ENCODE results near the gene DDRGK1.
A peak's percentile ranks its signal among the peaks of the same experiment; 100 is the strongest.

The DDRGK1 gene

DNA sequence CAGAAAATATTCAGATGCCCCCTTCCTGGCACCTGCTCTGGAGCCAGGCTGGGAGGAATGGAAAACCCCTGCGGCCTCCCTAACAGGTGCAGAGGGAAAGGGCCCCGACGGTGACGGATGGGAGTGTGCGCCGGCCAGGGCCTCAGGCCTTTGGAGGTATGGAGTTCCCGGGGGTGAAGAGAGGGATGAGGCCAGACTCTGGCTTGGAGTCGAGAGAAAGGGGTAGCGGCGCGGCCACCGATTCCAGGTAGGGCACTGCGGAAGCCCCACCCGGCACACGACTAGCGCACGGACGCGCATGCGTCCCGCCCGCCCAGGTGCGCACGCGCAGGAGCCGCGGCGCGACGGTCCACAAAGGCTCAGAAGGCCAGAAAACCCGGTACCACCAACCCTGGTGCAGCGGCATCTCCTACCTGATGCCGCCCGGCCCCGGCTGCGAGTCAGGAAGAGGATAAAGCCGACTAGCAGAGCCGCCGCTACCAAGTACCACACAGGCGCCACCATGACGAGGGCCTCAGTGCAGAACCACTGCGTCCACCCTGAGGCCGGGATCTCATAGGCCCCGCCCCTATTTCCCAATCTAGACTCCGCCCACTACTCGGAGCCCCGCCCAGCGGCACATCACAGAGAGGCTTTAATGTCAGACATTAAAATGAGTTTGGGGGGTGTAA, at the start of gene DDRGK1:
TSS of gene DDRGK1 (minus strand) at position 559 of the 671 bp plus-strand sequence. CDS start at position 504, 55 bp downstream.
- peak; percentile 84 for DNase-seq

DNA sequence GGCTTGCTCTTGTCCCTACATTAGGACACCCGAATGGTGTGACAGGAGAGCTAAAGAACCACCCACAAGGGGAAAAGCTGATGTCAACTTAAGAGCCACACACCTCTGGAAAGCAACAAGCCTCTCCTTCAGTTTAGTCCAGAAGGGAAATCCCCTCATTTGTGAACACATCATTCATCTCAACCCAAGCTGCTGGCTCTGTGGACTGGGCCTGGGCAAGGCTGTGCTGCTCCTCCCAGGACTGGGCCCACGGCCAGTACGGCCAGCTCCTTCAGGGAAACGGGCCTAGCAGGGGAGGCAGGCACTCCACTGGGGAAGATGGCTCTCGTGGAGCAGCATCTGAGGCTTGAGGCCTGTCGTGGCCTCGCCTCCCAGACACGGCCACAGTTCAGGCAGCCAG, 47.3 kb upstream of the DDRGK1 start:
- DNase-seq = no peak

DNA sequence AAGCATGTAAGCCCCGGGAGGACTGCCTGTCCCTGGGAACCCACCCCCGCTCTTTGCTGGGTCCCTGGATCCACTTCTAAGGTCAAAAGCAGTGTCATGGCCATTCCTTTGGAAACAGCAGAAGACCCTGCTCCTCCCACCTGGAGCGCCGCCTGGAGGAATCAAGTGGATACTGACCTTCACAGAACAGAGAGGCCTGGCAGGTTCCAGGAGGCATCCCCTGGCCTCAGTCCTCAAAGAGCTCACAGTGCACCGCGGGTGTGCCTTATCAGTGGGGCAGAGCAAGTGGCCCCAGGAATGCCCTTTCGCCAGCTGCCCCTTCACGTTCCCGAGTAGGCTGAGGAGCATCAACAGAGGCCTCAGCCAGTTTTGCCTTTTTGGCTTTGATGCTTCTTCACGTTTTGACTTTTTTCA, 45.6 kb upstream of the DDRGK1 start:
- no peak for DNase-seq

DNA sequence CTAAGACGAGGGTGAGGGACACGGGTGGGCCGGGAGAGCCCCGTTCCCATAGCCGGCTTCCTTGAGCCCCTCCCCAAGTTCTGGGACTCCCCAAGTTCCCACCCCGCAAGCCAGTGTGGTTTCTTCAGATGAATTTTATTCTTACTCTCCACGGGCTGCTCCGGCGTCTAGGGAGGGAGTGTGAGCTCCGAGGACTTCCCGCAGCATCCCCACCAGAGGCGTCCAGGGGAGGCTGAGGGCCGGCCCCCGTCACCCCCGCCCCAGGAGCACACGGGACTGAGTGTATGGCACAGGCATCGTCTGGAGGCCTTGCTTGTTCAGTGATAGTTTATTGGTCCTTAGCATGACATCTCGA, 44.5 kb upstream of the DDRGK1 start:
- DNase-seq = no peak

DNA sequence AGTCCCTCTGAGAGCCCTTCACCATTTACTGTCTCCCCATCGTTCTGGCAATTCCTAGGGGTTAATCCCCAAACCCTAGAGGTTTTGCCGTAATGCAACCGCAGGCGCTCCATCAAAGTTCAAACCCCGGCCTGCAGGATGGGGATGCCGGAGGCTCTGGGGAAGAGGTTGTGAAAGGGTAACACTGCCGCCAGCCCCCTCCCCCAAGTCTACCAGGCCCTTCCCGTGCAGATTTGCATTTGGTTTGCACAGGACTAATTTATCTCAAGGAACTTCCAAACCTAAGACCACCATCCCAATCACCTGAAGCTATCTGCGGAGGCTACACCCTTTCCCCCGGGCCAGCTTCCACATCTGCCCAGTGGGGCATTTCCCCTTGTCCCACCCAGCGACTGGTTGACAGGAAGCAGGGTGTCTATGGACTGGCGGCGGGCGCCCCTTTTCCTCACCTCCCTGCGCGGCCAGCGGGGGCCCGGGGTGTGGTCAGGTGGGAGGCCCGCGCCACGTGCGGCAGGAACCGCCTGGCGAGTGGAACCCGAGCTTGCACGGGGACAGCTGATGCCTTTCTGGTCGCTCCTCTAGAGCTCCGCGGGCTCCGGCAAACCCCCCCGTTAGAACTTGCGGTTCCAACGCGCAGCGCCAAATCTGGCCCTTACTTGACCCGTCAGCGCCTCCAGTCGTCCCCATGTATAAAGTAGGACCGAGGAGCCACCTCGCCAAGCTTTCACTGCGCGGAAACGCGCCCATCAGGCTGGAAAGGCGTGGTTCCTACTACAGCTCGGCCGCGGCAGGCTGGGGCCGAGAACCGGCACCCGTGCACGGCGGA, 43.9 kb upstream of the DDRGK1 start:
- no peak for DNase-seq

DNA sequence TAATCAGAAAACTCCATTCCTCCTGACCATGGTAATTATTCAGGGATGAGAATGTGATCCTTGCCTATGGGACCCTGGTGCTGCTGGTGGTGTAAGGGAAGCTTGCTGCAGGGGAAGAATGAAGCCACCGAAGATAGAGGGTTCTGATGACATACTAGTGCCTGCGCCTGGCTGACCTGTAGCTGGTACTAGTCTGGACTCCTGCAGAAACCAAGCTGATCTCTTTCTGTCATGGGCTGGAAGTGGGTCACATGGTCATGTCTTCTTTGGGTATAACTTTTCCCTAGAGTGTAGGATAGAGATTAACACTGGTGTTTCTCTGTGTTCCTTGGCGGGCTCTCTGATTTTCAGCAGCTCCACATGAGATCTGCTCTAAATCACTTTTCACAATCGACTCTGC, 43.2 kb upstream of the DDRGK1 start:
- DNase-seq = no peak

DNA sequence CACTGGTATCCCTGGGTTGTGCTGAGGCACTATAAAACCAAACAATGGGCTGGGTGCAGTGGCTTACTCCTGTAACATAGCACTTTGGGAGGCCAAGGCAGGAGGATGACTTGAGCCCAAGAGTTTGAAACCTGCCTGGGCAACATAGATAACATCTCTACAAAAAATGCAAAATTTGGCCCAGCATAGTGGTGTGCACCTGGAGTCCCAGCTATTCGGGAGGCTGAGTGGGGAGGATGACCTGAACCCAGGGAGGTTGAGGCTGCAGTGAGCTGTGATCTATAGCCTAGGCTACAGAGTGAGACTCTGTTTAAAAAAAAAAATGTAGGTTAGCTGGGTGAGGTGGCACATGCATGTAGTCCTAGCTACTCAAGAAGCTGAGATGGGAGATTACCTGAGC, 42.2 kb upstream of the DDRGK1 start:
- DNase-seq = no peak

DNA sequence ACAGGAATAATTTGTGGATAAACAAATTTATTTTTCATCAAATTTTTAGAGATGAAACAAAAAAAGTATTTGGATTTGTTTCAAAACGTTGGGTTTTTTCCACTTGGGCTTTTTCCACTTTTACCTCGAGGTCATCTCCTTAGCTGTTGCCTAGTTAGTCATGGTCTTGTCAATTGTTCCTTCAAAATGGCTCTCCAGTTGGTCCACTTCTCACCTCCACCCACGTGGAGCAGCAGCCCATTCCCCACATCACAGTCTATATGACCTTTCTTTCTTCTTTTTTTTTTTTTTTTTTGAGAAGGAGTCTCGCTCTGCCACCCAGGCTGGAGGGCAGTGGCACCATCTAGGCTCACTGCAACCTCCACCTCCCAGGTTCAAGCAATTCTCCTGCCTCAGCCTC, 41.2 kb upstream of the DDRGK1 start:
- no peak for DNase-seq

DNA sequence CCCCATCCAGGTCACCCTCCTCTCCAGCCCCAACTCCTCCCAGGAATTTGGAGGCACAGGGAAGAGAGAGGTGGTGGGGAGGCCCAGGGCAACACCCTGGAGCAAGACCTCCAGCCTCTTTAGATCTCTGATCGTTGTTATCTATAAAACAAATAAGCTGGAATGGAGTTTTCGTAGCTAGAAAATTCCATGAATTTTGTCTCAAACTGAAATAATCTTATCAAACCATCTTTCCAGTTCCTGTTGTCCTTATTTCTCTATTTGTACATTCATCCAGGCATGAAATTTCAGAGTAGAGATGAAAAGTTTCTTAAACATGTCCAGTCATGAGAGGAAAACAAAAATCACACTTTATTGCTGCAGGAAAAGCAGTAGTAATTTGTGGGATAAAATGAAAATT, 40.7 kb upstream of the DDRGK1 start:
- DNase-seq = no peak

DNA sequence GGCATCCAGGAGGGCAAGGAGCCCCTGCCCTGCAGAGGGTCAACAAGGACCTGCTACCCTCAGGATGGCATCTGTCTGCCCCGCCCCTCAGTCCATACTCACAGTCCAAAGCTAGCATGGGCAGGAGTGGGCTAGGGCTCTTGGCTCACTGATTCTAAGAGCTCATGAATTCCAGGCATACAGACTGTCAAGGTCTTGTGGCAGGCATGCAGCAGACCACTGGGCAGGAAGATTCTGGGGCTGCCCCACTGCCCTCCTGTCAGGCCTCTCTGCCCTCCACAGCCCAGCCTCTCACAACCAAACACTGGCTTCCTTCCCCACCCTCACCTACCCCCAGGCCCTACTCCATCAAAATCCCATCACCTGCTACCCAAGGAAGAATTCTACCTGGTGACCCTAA, 40.1 kb upstream of the DDRGK1 start:
- no peak for DNase-seq

DNA sequence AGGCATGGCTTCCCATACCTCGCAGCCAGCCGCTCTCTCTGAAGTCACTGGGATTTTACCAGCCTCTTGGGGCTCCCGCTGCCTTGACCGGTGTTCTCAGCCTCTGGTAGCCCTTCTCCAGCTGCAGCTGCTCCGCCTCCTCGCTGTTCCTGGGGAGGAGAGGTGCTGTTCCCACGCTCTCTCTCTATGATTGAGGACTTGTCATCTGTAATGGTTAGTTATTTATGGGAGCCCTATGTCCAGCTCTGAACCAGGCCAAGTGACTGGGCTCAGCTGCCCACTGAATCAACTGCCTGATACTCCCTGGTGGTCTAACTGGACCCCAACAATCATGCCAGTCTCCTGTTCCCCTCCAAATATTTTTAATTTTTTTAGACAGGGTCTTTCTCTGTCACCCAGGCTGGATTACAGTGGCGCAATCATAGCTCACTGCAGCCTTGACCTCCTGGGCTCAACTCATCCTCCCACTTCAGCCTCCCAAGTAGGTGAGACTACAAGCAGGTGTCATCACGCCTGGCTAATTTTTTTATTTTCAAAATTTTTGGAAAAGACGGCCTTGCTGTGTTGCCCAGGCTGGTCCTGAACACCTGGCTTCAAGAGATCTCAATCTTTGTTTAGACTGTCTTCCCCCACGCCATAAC, 39.4 kb upstream of the DDRGK1 start:
- no peak for DNase-seq

DNA sequence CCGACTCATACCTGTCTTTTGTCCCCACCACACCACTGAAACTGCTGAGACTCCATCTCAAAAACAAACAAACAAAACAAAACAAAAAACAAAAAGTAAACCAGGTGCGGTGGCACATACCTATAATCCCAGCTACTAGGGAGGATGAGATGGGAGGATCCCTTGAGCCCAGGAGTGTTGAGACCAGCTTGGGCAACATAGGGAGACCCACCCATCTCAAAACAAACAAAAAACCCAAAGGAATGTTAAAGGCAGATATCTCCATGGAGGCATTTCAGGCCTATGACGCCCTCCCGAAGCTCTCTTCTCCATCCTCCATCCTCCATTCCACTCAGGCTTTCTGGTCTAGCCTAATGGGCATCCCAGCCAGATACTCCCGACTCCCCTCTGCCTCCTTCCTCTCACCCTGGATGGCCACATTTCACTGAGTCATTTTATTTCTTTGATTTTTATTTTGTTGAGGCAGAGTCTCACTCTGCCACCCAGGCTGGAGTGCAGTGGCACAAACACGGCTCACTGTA, 37.8 kb upstream of the DDRGK1 start:
- DNase-seq = no peak

DNA sequence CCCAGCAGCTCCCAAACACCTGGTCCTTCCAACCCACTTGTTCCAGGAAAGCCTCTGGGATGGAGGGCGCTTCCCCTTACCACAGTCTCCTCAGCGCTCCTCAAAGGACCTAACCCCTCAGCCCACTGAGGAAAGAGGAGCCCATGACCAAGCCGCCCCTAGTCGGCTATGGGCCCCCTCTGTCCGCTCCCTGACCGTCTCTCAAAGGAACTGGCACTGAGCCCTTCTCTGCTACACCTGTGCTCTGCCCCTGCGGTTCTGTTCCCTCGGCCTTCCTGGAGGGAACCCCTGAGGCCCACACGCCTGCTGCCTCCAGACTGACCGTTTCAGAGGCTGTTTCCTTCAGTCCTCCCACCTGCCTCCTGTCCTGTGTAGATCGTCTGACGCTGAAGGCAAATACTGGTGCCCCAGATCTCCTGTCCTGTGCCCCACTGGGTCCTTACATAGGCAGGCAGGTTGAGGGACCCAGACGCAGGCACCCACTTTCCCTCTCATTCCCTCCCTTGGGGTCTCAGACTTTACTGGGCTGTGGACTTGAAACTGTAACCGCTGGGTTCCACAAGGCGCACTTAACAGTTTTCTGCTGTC, 36.4 kb upstream of the DDRGK1 start:
- DNase-seq = no peak

DNA sequence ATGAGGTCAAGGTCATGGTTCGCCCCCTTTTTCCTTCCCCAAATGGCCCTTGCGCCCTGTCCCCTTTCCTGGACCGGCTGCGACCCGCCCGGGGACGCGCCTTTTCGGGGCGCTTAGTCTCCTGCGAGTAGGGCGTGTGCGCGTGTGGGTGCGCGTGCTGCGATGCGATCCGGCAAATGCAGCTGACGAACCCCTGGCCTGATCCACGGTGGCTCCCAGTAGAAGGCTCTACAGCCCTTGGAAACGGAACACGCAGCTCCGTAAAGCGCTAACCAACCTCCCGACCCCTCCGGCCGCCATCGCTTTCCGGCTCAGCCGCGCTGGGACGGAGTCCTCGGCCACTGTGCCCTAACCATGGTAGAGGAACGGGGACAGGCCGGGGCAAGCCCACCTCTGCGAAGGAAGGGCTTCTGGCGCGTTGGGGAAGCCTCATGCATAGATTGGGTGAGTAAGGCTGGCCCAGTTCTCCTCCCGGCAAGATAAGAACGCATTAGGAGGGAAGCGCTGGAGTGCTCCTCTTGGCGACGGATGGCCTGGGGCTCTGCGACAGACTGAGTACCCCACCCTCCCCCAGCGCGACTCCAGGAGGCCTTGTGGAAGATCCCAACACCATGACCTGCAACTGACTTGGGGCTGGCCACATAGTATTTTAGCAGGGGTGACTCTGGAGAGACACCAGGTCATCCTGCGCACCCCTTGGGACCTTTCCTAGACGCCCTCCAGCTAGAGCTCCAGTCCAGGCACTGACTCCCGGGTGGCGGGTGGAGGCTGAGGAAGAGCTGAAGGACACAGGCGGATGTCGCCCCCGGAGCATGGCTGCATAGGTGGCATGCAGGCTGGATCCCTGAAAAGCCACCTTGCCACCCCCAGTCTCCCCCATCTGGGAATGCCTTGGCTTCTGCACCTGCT, 35.6 kb upstream of the DDRGK1 start:
- DNase-seq = no peak

DNA sequence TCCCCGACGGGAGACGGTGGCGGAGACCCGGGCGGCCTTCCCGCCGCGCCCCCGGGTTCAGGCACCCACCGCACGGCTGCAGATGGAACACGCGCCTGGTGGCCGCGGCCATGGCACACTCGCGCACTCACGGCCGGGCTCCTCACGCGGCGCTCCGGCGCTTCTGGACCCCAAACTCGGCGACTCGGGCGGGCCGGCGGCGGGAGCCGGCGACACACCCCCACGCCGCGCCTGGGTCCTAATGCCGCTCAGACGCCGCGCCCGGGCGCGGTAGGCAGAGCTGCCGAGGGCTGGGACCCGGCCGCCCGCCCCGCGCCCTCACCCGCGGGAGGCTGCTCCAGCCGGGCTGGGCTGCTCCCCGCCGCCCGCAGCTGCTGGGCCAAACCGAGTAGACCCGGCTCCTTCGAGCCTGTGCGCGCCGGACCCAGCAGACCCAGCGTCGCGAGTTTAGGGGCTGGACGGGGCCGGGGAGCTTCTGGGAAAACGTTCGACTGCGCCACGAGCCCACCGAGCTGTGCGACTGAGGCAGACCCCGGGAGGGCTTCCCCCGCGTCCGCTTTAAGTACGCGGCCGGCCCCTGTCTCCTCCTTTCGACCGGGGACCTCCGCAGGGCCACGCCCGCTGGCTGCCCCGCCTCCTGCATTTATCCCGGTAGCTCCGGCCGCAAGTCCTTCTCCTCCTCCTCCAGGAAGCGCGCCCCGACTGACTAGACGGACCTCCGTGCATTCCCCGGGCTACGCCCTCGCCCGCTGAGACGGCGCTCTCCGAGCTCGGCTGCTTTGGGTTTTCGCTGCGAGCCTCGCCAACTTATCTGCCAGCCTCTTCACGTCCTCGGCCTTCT, 34.8 kb upstream of the DDRGK1 start, which contains the start of gene SLC4A11:
TSS of gene SLC4A11 (minus strand) at position 165 of the 841 bp plus-strand sequence. CDS start at position 112, 53 bp downstream.
- no peak for DNase-seq

DNA sequence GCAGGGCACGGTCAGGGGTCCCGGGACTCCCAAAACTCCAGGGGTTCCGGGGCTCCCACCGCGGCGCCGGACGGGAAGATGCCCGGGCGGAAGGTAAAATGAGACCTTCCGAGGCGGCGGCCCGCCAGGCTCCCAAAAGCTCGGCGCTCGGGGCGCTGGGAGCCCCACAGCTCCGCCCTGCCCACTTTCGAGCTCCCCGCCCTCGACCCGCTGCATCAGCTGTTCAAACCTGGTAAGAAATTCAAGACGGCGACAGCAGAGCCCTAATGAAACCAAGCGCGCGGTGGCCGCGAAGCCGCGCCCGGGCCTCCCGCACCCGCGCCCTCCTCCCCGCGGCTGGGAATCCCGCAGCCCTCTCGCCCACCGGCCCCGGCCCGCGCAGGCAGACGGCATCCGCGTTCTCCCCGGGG, 34.1 kb upstream of the DDRGK1 start:
- no peak for DNase-seq

DNA sequence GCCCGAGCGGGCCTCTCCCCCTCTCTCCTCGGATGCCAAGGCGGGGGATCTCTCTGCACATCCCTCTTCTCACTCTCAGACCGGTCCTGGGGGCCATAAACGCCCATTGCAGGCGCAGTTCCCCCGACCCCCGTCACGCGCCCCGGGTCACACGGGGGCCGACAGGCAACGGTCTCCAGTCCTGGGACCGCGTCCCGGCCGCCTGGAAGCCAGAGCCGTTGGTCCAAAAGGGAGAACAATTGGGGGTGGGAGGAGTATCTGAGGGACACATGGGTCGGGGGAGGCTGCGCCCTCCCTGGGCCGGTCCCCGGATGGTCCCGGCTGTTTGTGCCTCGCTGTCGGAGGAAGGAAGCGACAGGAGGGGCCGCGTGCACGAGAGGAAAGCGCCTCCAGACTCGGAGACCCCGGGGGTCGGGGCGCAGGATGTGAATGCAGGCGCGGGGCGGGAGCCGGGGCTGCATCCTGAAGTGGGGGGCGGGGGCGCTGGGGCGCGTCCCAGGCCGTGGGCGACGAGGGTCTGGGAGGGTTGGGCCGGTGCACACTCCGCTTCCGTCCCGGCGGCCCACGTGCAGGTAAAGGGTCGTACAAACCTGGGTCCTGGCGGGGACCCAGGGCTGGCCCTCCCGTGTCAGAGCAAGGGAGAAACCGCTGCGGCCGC, 33.6 kb upstream of the DDRGK1 start:
- no peak for DNase-seq

DNA sequence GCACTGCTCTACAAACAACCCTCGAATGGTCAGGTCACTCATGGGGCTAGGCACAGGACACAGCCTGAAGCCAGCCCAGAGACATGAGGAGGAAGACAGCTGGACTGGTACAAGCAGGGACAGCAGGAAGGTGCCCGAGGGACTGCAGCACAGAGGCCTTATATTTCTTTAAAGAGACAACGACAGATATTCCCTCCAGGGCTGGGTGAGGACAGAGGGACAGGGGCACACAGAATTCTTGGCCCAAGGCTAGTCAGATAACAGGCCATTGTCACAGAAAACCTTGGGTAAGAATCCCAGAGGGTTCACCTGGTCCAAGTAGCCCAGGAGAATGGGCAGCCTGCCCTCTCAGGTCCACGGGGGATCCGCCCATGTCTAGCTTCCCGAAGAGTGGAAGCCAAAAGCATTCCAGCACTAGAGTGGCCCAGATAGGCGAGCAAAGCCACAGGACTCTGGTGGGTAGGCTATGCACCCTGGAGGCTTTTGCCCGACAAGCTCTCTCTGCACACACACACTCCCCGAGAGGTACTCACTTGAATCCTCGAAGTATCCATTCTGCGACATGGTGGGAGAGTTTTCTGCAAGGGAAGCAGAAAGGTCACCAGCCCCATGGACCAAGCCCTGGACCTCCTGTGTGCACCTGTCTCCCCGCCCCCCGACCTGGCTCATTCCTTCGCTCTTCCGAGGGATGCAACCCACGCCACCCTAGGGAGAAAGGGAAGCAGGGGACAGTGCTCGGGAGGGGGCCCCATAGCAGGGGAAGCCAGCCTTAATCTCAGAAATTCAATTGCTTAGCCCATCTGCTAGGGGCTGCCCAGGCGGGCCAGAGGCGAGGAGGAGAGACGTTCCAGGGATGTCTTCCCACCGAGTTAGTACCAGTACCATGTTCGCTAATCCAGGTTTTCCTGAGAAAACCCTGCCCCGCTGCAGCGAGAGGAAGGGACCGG, 32.8 kb upstream of the DDRGK1 start:
- no peak for DNase-seq

DNA sequence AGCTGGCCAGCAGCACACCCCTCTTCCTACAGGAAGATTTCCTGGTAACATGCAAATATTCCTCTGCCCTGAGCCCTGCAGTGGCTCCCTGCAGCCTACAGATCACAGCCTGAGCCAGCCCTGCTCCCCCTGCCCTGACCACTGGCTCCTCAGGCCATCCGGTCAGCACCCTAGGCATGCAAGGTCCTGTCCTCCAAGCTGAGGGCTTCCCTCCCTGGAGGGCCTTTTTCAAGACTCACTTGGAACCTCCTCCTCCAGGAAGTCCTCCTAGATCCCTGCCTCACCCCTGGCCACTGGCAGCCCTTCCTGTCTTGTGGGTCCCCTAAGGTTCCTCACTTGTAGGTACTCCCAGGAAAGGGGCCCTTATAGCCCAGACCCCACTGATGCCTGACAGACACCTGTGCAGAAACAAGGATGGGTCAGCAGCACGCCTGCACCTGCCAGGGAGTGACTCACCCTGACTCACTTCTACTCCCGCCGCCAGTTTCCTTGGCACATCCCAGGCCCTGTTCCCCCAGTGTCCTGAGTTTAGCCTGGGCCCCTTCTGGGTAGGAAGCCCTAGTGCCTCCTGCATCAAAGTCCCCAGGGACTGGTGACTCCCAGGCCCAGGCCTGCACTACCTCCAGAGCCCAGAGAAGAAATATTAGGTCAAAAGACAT, 31.3 kb upstream of the DDRGK1 start:
- no peak for DNase-seq

Data from NK-92 treated with Interleukin-12 subunit alpha and Interleukin-12 subunit beta, amount 100 ng/mL, for 24 hours (cell line).